ENCODE data around the gene TCEANC2. TPM values are rescaled to one million over a fixed set of nuclear protein-coding genes. Genes with fewer than 3 reads are reported as not detected.

Gene TCEANC2
- polyA plus RNA-seq, 1 of the 3 experiments (the other 2 are of a cell fraction), result 4.7 TPM

- TF ChIP-seq USF1 (IDR thresholded peaks at IDR 0.05; ENCODE audit: borderline replicate concordance, low read depth) (no peak), CHD2 (IDR thresholded peaks at IDR 0.05; ENCODE audit: low read length, partially characterized antibody) (no peak)
Observed at GRCh38 chr1:54122135-54122751, 68.8 kb downstream of the TCEANC2 start (continued).

GRCh38 chr1:54122992-54123391 is 69.6 kb downstream of the TCEANC2 start:
- WGBS (ENCODE audit: low lambda C conversion rate), result 92% methylated on average over 6 of the region's 8 CpGs
- no peak for DNase-seq
- CTCF ChIA-PET, result interaction anchor here (0.5 to 6.4 kb wide), 15 partner anchors 9 to 437 kb away, joined by 3 to 75 read pairs (median 4); partner anchors contain the start of genes CYB5RL and MRPL37
- Histone ChIP-seq H3K4me3 (ENCODE audit: low read depth in 2 of 2, low read length in 1 of 2) (no peak overlapping the region), H3K9ac (no peak overlapping the region), H3K9me3 (no peaks in the 10 kb centered on the region), H2AFZ (ENCODE audit: low read depth) (no peak overlapping the region), H3K36me3 (replicated peaks in 1 of 2; ENCODE audit: control insufficient read depth in 1 of 2, insufficient read depth in 2 of 2, low read length in 1 of 2) (no peaks in the 10 kb centered on the region), H3K4me2 (no peak overlapping the region), H3K79me2 (ENCODE audit: insufficient read depth) (no peaks in the 10 kb centered on the region), H3K9me2 (no peaks in the 10 kb centered on the region), H4K20me1 (ENCODE audit: insufficient read depth) (no peaks in the 10 kb centered on the region), H3K27ac (ENCODE audit: low read depth in 2 of 2, low read length in 1 of 2) (no peak overlapping the region), H3F3A (replicated peaks; ENCODE audit: insufficient read depth) (peaks cover 8% of the 10 kb centered on the region), H3K27me3 (ENCODE audit: insufficient read depth) (no peaks in the 10 kb centered on the region), H3K4me1 (ENCODE audit: control insufficient read depth in 1 of 2, insufficient read depth in 2 of 2, low read depth in 1 of 2, low read length in 1 of 2) (peaks cover 4 to 5% of the 10 kb centered on the region in 2 experiments; a peak in 2 of 4 replicates)
- TF ChIP-seq PBX3 (IDR thresholded peaks at IDR 0.05), result no peak
- TF ChIP-seq REST (IDR thresholded peaks at IDR 0.05; ENCODE audit: low read depth, low read length), result no peak
- TF ChIP-seq RXRA (IDR thresholded peaks at IDR 0.05; ENCODE audit: borderline replicate concordance, low read depth), result no peak
- TF ChIP-seq CHD2 (IDR thresholded peaks at IDR 0.05; ENCODE audit: low read length, partially characterized antibody), result no peak
- no peak for TF ChIP-seq RFX5 (IDR thresholded peaks at IDR 0.05; ENCODE audit: low read length)
- no peak for TF ChIP-seq YY1 (IDR thresholded peaks at IDR 0.05; ENCODE audit: low read depth)
- no peak for TF ChIP-seq FOXJ3 (CRISPR knock-in tag; IDR thresholded peaks at IDR 0.05)
- TF ChIP-seq POLR2AphosphoS5 (IDR thresholded peaks at IDR 0.05; ENCODE audit: low read depth, low read length), result no peak
- TF ChIP-seq EP300 (IDR thresholded peaks at IDR 0.05; ENCODE audit: borderline replicate concordance in 1 of 2, low read depth in 1 of 2, low read length in 1 of 2), result no peak
- no peak for TF ChIP-seq CTCF (IDR thresholded peaks at IDR 0.05)
- TF ChIP-seq TAF1 (IDR thresholded peaks at IDR 0.05; ENCODE audit: borderline replicate concordance, low read depth, low read length), result no peak
- TF ChIP-seq FOSL2 (IDR thresholded peaks at IDR 0.05; ENCODE audit: borderline replicate concordance, low read depth), result no peak
- TF ChIP-seq USF1 (IDR thresholded peaks at IDR 0.05; ENCODE audit: borderline replicate concordance, low read depth), result no peak
- TF ChIP-seq SIN3A (IDR thresholded peaks at IDR 0.05; ENCODE audit: borderline replicate concordance, low read depth, low read length), result no peak
- TF ChIP-seq RCOR1 (IDR thresholded peaks at IDR 0.05; ENCODE audit: low read length), result no peak
- TF ChIP-seq IRF3 (IDR thresholded peaks at IDR 0.05; ENCODE audit: low read depth, low read length), result no peak
- no peak for TF ChIP-seq MAX (IDR thresholded peaks at IDR 0.05; ENCODE audit: low read depth)
- no peak for TF ChIP-seq FOXM1 (IDR thresholded peaks at IDR 0.05; ENCODE audit: low read depth)
- TF ChIP-seq GATA2 (CRISPR knock-in tag; IDR thresholded peaks at IDR 0.05), result no peak
- no peak for TF ChIP-seq EZH2phosphoT487 (IDR thresholded peaks at IDR 0.05; ENCODE audit: borderline replicate concordance, low read depth)
- POLR2A ChIA-PET, result no interaction called here

Measured in SK-N-SH (cell line).